Endothelial cell of hepatic sinusoid (primary cell): ENCODE measurements around the gene OLFM3.

Experiments used
- in situ Hi-C: cut with HindIII; loops from 2 replicates; pipeline ENCODE4 v1.10.0; 2017; ENCODE audit warnings: low sequenced_read_pairs

Gene OLFM3

GRCh38 chr1:101854271-101854670 is 142.5 kb downstream of the OLFM3 start:
- in situ Hi-C loops, result no loop called here

GRCh38 chr1:101852936-101853335 is 143.8 kb downstream of the OLFM3 start:
- in situ Hi-C loops, result no loop called here

GRCh38 chr1:101849356-101849755 is 147.4 kb downstream of the OLFM3 start:
- in situ Hi-C loops, result no loop called here

GRCh38 chr1:101847626-101848025 is 149.1 kb downstream of the OLFM3 start:
- in situ Hi-C loops, result no loop called here

- in situ Hi-C loops, result no loop called here
Measured at GRCh38 chr1:101846820-101847219, 149.9 kb downstream of the OLFM3 start.

- in situ Hi-C loops, result no loop called here
Measured at GRCh38 chr1:101843160-101843559, 153.6 kb downstream of the OLFM3 start.

- in situ Hi-C loops, result no loop called here
Measured at GRCh38 chr1:101841824-101842223, 154.9 kb downstream of the OLFM3 start.

- in situ Hi-C loops, result no loop called here
Measured at GRCh38 chr1:101835988-101836387, 160.7 kb downstream of the OLFM3 start.

- in situ Hi-C loops, result no loop called here
Measured at GRCh38 chr1:101833312-101833711, 163.4 kb downstream of the OLFM3 start.

GRCh38 chr1:101826416-101826815 is 170.3 kb downstream of the OLFM3 start:
- in situ Hi-C loops, result no loop called here

- in situ Hi-C loops, result no loop called here
Measured at GRCh38 chr1:101820071-101820470, 176.7 kb downstream of the OLFM3 start.

- in situ Hi-C loops, result no loop called here
Measured at GRCh38 chr1:101816262-101816661, 180.5 kb downstream of the OLFM3 start.

GRCh38 chr1:101798417-101798816 is 198.3 kb downstream of the OLFM3 start:
- in situ Hi-C loops, result no loop called here

- in situ Hi-C loops, result no loop called here
Measured at GRCh38 chr1:101797722-101798121, 199.0 kb downstream of the OLFM3 start.

GRCh38 chr1:101781201-101781831 is 215.4 kb downstream of the OLFM3 start:
- in situ Hi-C loops, result no loop called here

- in situ Hi-C loops, result no loop called here
Measured at GRCh38 chr1:101769520-101769919, 227.2 kb downstream of the OLFM3 start.

GRCh38 chr1:101757985-101758384 is 238.7 kb downstream of the OLFM3 start:
- in situ Hi-C loops, result loop anchor here (10.0 kb wide), 1 partner anchor 73 kb away; no protein-coding TSS in a partner anchor

GRCh38 chr1:101756411-101756810 is 240.3 kb downstream of the OLFM3 start:
- in situ Hi-C loops, result loop anchor here (10.0 kb wide), 1 partner anchor 72 kb away; no protein-coding TSS in a partner anchor
